Immature natural killer cell (primary cell): ENCODE data around the gene ZDHHC14. TPM values are rescaled to one million over a fixed set of nuclear protein-coding genes. Genes with fewer than 3 reads are reported as not detected.
A peak's percentile ranks its signal among the peaks of the same experiment; 100 is the strongest.
"Not testable (repeated sequence)": the region's sequence is repeated elsewhere in the genome, so short reads cannot be mapped to it uniquely, and the experiment has no call there.

Experiments used
- DNase-seq, 3 donors: peaks; one replicate each; pipeline ENCODE4 v3.0.0; 2022; ENCODE audit warnings: mixed read lengths in 1 of 3
- H3K27ac Mint-ChIP-seq, 6 donors: one replicate each; pipeline ENCODE4 v1.8.0; 2020; ENCODE audit warnings: mixed read lengths in 6 of 6, mild to moderate bottlenecking in 5 of 6, inconsistent platforms in 4 of 6, moderate library complexity in 3 of 6
- H3K27me3 Mint-ChIP-seq, 3 donors: one replicate each; pipeline ENCODE4 v1.8.0; 2020 to 2021; ENCODE audit warnings: low read depth in 3 of 3, mild to moderate bottlenecking in 3 of 3, mixed read lengths in 3 of 3, moderate library complexity in 3 of 3, inconsistent platforms in 1 of 3
- H3K36me3 Mint-ChIP-seq, 3 donors: one replicate each; pipeline ENCODE4 v1.8.0; 2020; ENCODE audit warnings: mixed read lengths in 3 of 3, inconsistent platforms in 2 of 3, mild to moderate bottlenecking in 2 of 3
- H3K4me1 Mint-ChIP-seq, 2 donors: one replicate each; pipeline ENCODE4 v1.8.0; 2020; ENCODE audit warnings: inconsistent platforms in 2 of 2, mild to moderate bottlenecking in 2 of 2, mixed read lengths in 2 of 2, moderate library complexity in 1 of 2
- H3K4me3 Mint-ChIP-seq, 5 donors: one replicate each; pipeline ENCODE4 v1.8.0; 2020; ENCODE audit warnings: mild to moderate bottlenecking in 5 of 5, mixed read lengths in 5 of 5, inconsistent platforms in 3 of 5, moderate library complexity in 3 of 5
- H3K9me3 Mint-ChIP-seq, 6 donors: one replicate each; pipeline ENCODE4 v1.8.0; 2020; ENCODE audit warnings: mild to moderate bottlenecking in 6 of 6, mixed read lengths in 6 of 6, inconsistent platforms in 4 of 6, moderate library complexity in 3 of 6
- polyA plus RNA-seq, 3 donors: library from polyadenylated mRNA; unstranded; fragments of 300-500 nt; fragmentation: Illumina TruSeq; gene quantifications; one replicate each; pipeline ENCODE4 v1.2.3, GENCODE V29; 2021

Gene ZDHHC14
- polyA plus RNA-seq, 3 donors from 2014 or later, result 3.1 to 4.2 (median 3.4) TPM

- no peak for DNase-seq
- Mint-ChIP-seq H3K36me3 (peaks cover 0 to 14% (median 4%) of the 10 kb centered on the region in 3 donors), H3K4me3 (peak overlapping the region in 4 of 5 donors; percentile 44 to 59 (median 48)), H3K27ac (peak overlapping the region in 1 of 6 donors; percentile 67), H3K4me1 (peaks cover 45 to 74% of the 10 kb centered on the region in 2 donors), H3K9me3 (peaks cover 0 to 2% (median 0%) of the 10 kb centered on the region in 6 donors), H3K27me3 (peaks cover 0 to 2% (median 0%) of the 10 kb centered on the region in 3 donors)
Observed at GRCh38 chr6:157563611-157564284, 182.8 kb downstream of the ZDHHC14 start.

- no peaks in the 10 kb centered on the region for H3K27me3 Mint-ChIP-seq
- no peak overlapping the region for H3K27ac Mint-ChIP-seq
- DNase-seq, result no peak
- peaks cover 0 to 4% (median 0%) of the 10 kb centered on the region in 3 donors for H3K36me3 Mint-ChIP-seq
- no peaks in the 10 kb centered on the region for H3K9me3 Mint-ChIP-seq
- H3K4me1 Mint-ChIP-seq, result peaks cover 29 to 52% of the 10 kb centered on the region in 2 donors
- H3K4me3 Mint-ChIP-seq, result no peak overlapping the region
Observed at GRCh38 chr6:157568702-157569101, 187.7 kb downstream of the ZDHHC14 start.

GRCh38 chr6:157569543-157569942, 188.6 kb downstream of the ZDHHC14 start:
- H3K27me3 Mint-ChIP-seq, result no peaks in the 10 kb centered on the region
- peak overlapping the region in 3 of 6 donors; percentile 40 to 72 (median 50) for H3K27ac Mint-ChIP-seq
- H3K36me3 Mint-ChIP-seq, result peaks cover 0 to 6% (median 0%) of the 10 kb centered on the region in 3 donors
- DNase-seq, result peak; percentile 41 to 58 (median 43)
- H3K4me3 Mint-ChIP-seq, result peak overlapping the region; percentile 22 to 86 (median 61)
- no peaks in the 10 kb centered on the region for H3K9me3 Mint-ChIP-seq
- peaks cover 26 to 43% of the 10 kb centered on the region in 2 donors for H3K4me1 Mint-ChIP-seq

GRCh38 chr6:157570104-157570503, 189.1 kb downstream of the ZDHHC14 start:
- Mint-ChIP-seq H3K27me3 (no peaks in the 10 kb centered on the region), H3K36me3 (peaks cover 0 to 8% (median 0%) of the 10 kb centered on the region in 3 donors), H3K4me1 (peaks cover 26 to 38% of the 10 kb centered on the region in 2 donors), H3K4me3 (peak overlapping the region; percentile 9 to 85 (median 61)), H3K9me3 (no peaks in the 10 kb centered on the region), H3K27ac (peak overlapping the region in 5 of 6 donors; percentile 21 to 93 (median 79))
- no peak for DNase-seq

GRCh38 chr6:157570752-157571151, 189.8 kb downstream of the ZDHHC14 start:
- no peaks in the 10 kb centered on the region for H3K9me3 Mint-ChIP-seq
- H3K36me3 Mint-ChIP-seq, result peaks cover 0 to 8% (median 0%) of the 10 kb centered on the region in 3 donors
- H3K27ac Mint-ChIP-seq, result no peak overlapping the region

GRCh38 chr6:157571269-157571668, 190.3 kb downstream of the ZDHHC14 start:
- Mint-ChIP-seq H3K9me3 (no peaks in the 10 kb centered on the region), H3K27ac (no peak overlapping the region), H3K4me1 (peaks cover 26 to 43% of the 10 kb centered on the region in 2 donors), H3K27me3 (no peaks in the 10 kb centered on the region), H3K4me3 (peak overlapping the region in 1 of 5 donors; percentile 32), H3K36me3 (peaks cover 0 to 4% (median 0%) of the 10 kb centered on the region in 3 donors)
- no peak for DNase-seq

More at GRCh38 chr6:157570752-157571151, 189.8 kb downstream of the ZDHHC14 start:
- Mint-ChIP-seq H3K4me1 (peaks cover 26 to 38% of the 10 kb centered on the region in 2 donors), H3K4me3 (no peak overlapping the region), H3K27me3 (no peaks in the 10 kb centered on the region)
- no peak for DNase-seq

GRCh38 chr6:157571950-157572349, 191.0 kb downstream of the ZDHHC14 start:
- Mint-ChIP-seq H3K36me3 (peaks cover 0 to 4% (median 0%) of the 10 kb centered on the region in 3 donors), H3K4me3 (no peak overlapping the region), H3K27ac (no peak overlapping the region), H3K9me3 (no peaks in the 10 kb centered on the region), H3K4me1 (peaks cover 24 to 45% of the 10 kb centered on the region in 2 donors), H3K27me3 (peaks cover 0 to 1% (median 0%) of the 10 kb centered on the region in 3 donors)
- no peak for DNase-seq

GRCh38 chr6:157574851-157575424, 193.9 kb downstream of the ZDHHC14 start:
- Mint-ChIP-seq H3K27ac (no peak overlapping the region), H3K9me3 (peaks cover 1 to 11% (median 9%) of the 10 kb centered on the region in 6 donors), H3K4me3 (no peak overlapping the region), H3K4me1 (peaks cover 23 to 39% of the 10 kb centered on the region in 2 donors), H3K27me3 (peaks cover 0 to 1% (median 0%) of the 10 kb centered on the region in 3 donors), H3K36me3 (peaks cover 0 to 15% (median 9%) of the 10 kb centered on the region in 3 donors)
- no peak for DNase-seq

GRCh38 chr6:157575436-157576145, 194.6 kb downstream of the ZDHHC14 start:
- Mint-ChIP-seq H3K27ac (peak overlapping the region in 2 of 6 donors; percentile 52 to 74), H3K4me1 (peaks cover 18 to 37% of the 10 kb centered on the region in 2 donors), H3K27me3 (peaks cover 0 to 1% (median 0%) of the 10 kb centered on the region in 3 donors), H3K36me3 (peaks cover 3 to 15% (median 9%) of the 10 kb centered on the region in 3 donors), H3K9me3 (peaks cover 1 to 11% (median 9%) of the 10 kb centered on the region in 6 donors), H3K4me3 (no peak overlapping the region)
- DNase-seq, result no peak

- H3K36me3 Mint-ChIP-seq, result peaks cover 4 to 15% (median 9%) of the 10 kb centered on the region in 3 donors
- peaks cover 11 to 29% of the 10 kb centered on the region in 2 donors for H3K4me1 Mint-ChIP-seq
- not testable (repeated sequence) for H3K27me3 Mint-ChIP-seq, H3K4me3 Mint-ChIP-seq, DNase-seq
- peaks cover 1 to 11% (median 9%) of the 10 kb centered on the region in 6 donors for H3K9me3 Mint-ChIP-seq
- peak overlapping the region in 1 of 6 donors; percentile 58 for H3K27ac Mint-ChIP-seq
Observed at GRCh38 chr6:157576991-157577390, 196.0 kb downstream of the ZDHHC14 start.

GRCh38 chr6:157578527-157578926, 197.5 kb downstream of the ZDHHC14 start:
- H3K27ac Mint-ChIP-seq, result peak overlapping the region in 4 of 6 donors; percentile 3 to 73 (median 25)
- peaks cover 1 to 16% (median 11%) of the 10 kb centered on the region in 6 donors for H3K9me3 Mint-ChIP-seq
- not testable (repeated sequence) for DNase-seq

GRCh38 chr6:157579467-157580031, 198.6 kb downstream of the ZDHHC14 start:
- Mint-ChIP-seq H3K36me3 (peaks cover 9 to 27% (median 11%) of the 10 kb centered on the region in 3 donors), H3K4me3 (no peak overlapping the region), H3K27ac (no peak overlapping the region), H3K27me3 (peaks cover 0 to 6% (median 1%) of the 10 kb centered on the region in 3 donors), H3K4me1 (peaks cover 13 to 29% of the 10 kb centered on the region in 2 donors), H3K9me3 (peaks cover 1 to 16% (median 11%) of the 10 kb centered on the region in 6 donors)
- no peak for DNase-seq

More at GRCh38 chr6:157578527-157578926, 197.5 kb downstream of the ZDHHC14 start:
- peaks cover 9 to 29% (median 11%) of the 10 kb centered on the region in 3 donors for H3K36me3 Mint-ChIP-seq
- H3K4me3 Mint-ChIP-seq, H3K27me3 Mint-ChIP-seq: not testable (repeated sequence)
- H3K4me1 Mint-ChIP-seq, result peaks cover 13 to 29% of the 10 kb centered on the region in 2 donors

GRCh38 chr6:157584036-157584435, 203.0 kb downstream of the ZDHHC14 start:
- H3K27me3 Mint-ChIP-seq, result peaks cover 0 to 6% (median 5%) of the 10 kb centered on the region in 3 donors
- H3K4me1 Mint-ChIP-seq, result peaks cover 5 to 15% of the 10 kb centered on the region in 2 donors
- no peak for DNase-seq
- H3K36me3 Mint-ChIP-seq, result peaks cover 0 to 17% (median 17%) of the 10 kb centered on the region in 3 donors
- peaks cover 0 to 10% (median 5%) of the 10 kb centered on the region in 6 donors for H3K9me3 Mint-ChIP-seq
- H3K4me3 Mint-ChIP-seq, result no peak overlapping the region
- H3K27ac Mint-ChIP-seq, result no peak overlapping the region
